Progenitor cell of endocrine pancreas (in vitro differentiated cells): ENCODE results near the gene PCDHAC2. TPM values are rescaled to one million over a fixed set of nuclear protein-coding genes. Genes with fewer than 3 reads are reported as not detected.

ENCODE experiments used
- DNase-seq: peaks from one replicate; pipeline ENCODE4 v3.0.0; 2021; ENCODE audit warnings: low spot score; ENCODE audit not compliant: unreplicated experiment
- H3K27ac Mint-ChIP-seq: 2 replicates; pipeline ENCODE4 v1.8.0; 2021; ENCODE audit warnings: mild to moderate bottlenecking, moderate library complexity, mixed read lengths
- H3K27me3 Mint-ChIP-seq: 2 replicates; pipeline ENCODE4 v1.8.0; 2021; ENCODE audit warnings: mixed read lengths
- H3K36me3 Mint-ChIP-seq: 2 replicates; pipeline ENCODE4 v1.8.0; 2022; ENCODE audit warnings: mixed read lengths; ENCODE audit not compliant: insufficient read depth
- H3K4me1 Mint-ChIP-seq: 2 replicates; pipeline ENCODE4 v1.8.0; 2021; ENCODE audit warnings: low read depth, mixed read lengths
- H3K4me3 Mint-ChIP-seq: 2 replicates; pipeline ENCODE4 v1.8.0; 2021; ENCODE audit warnings: low read depth, mild to moderate bottlenecking, moderate library complexity, mixed read lengths
- H3K9me3 Mint-ChIP-seq: 2 replicates; pipeline ENCODE4 v1.8.0; 2021; ENCODE audit warnings: low read depth, mixed read lengths
- CTCF ChIP-seq: fragments of 200-600 bp; sonication (generic); IDR thresholded peaks from one replicate; pipeline ENCODE4 v1.5.0; 2021; ENCODE audit warnings: antibody characterized with exemption, mild to moderate bottlenecking; ENCODE audit not compliant: unreplicated experiment
- total RNA-seq: library from RNA; stranded (reverse); gene quantifications from 2 replicates; pipeline ENCODE4 v1.2.1, GENCODE V29; 2021

PCDHAC2 gene
- total RNA-seq, 1 donor from 2014 or later, result 1.9 TPM

DNA sequence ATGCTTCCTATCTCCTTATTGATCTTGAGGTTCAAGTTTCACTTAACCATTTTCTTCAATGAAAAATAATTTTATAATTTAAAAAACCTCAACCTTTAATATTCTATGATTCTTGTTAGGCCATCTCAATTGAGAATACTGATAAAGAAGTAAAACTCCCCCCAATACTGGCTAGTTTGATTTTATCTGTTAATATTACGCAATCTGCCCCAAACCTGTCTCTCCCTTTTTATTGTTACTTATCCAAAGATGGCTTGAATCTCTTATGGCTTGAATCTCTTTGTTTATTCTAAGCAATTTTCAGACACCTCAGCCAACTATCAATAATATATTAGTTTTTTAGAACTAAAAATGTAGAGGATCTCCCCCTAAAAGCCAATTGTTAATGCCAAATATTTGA, 4.1 kb upstream of the PCDHAC2 start:
- Mint-ChIP-seq H3K9me3 (no peaks in the 10 kb centered on the region), H3K4me1 (peaks cover 5% of the 10 kb centered on the region), H3K27me3 (peaks cover 24% of the 10 kb centered on the region), H3K27ac (no peak overlapping the region), H3K4me3 (no peak overlapping the region), H3K36me3 (no peaks in the 10 kb centered on the region)
- no peak for TF ChIP-seq CTCF
- DNase-seq, result no peak

DNA sequence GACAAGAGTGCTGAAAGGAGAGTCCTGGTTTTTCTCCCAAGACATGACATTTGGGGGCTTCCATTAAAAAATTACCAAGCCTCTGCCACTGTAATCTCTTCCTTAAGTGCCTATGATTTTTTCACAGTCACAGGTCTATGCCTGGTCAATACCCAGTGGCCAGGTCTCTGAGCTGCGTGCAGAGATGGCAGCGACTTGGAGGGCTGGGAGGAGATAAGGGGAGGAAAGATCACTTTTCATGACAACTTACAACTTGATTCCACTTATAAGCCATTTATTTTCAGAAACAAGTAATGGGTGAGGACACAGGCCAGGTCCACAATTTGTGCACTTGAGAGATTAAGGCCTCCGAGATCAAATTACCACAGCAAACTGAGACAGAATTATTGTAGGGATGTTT, 1.9 kb upstream of the PCDHAC2 start:
- no peak overlapping the region for H3K4me3 Mint-ChIP-seq
- no peak overlapping the region for H3K27ac Mint-ChIP-seq
- H3K9me3 Mint-ChIP-seq, result no peaks in the 10 kb centered on the region
- TF ChIP-seq CTCF, result no peak
- peaks cover 5% of the 10 kb centered on the region for H3K4me1 Mint-ChIP-seq
- H3K27me3 Mint-ChIP-seq, result peaks cover 36% of the 10 kb centered on the region
- DNase-seq, result no peak
- H3K36me3 Mint-ChIP-seq, result peaks cover 3% of the 10 kb centered on the region

DNA sequence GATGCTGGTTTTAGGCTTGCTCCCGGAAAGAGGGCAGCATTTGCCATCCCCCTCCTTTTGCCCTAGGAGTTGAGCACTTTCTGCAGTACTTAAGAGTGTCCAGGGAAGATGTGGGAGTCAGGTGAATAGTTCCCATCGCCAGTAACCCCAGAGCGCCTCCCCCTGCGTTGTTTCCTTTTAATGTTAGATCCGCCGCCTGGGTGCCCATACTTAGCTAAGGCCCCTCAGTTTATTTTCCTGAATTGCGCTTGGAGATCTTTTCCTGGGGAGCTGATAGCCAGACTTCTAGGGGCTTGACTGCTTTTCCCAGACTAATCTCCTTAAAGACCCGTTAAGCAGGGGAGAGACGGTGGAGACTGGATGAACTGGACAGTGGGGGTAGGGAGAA, 377 bp upstream of the PCDHAC2 start:
- H3K4me1 Mint-ChIP-seq, result peaks cover 5% of the 10 kb centered on the region
- peak overlapping the region; percentile 22 for H3K27ac Mint-ChIP-seq
- peaks cover 36% of the 10 kb centered on the region for H3K27me3 Mint-ChIP-seq
- H3K36me3 Mint-ChIP-seq, result peaks cover 3% of the 10 kb centered on the region
- TF ChIP-seq CTCF, result no peak
- H3K4me3 Mint-ChIP-seq, result peak overlapping the region; percentile 80
- H3K9me3 Mint-ChIP-seq, result no peaks in the 10 kb centered on the region
- no peak for DNase-seq

- no peak for DNase-seq
- Mint-ChIP-seq H3K27me3 (peaks cover 36% of the 10 kb centered on the region), H3K4me3 (peak overlapping the region; percentile 74), H3K9me3 (no peaks in the 10 kb centered on the region), H3K36me3 (peaks cover 3% of the 10 kb centered on the region), H3K4me1 (peaks cover 5% of the 10 kb centered on the region), H3K27ac (no peak overlapping the region)
- TF ChIP-seq CTCF, result no peak
These were observed 1.1 kb downstream of the PCDHAC2 start for GRCh38 chr5:140967226-140967893.

DNA sequence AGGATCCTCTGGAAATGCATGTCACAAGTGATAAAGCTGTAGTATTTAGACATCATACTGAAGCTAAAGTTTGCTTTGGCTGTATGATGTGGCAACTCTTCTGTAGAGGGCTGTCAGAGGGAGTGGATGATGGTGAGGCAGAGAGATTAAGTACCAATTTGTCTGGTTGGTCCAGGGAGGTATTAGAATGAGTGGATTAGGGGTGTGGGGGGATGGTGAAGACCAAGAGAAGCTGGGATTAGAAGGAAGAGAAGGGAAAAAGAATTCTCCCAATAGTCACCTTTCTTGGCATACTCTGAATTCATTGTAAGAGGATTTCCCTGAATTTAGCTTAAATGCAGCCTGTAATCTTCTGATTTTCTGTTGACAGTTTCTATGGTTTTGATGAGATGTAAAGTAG, 3.6 kb downstream of the PCDHAC2 start:
- H3K4me1 Mint-ChIP-seq, result peaks cover 5% of the 10 kb centered on the region
- peaks cover 26% of the 10 kb centered on the region for H3K27me3 Mint-ChIP-seq
- H3K9me3 Mint-ChIP-seq, result no peaks in the 10 kb centered on the region
- H3K4me3 Mint-ChIP-seq, result no peak overlapping the region
- no peak overlapping the region for H3K27ac Mint-ChIP-seq
- DNase-seq, result no peak
- no peak for TF ChIP-seq CTCF
- peaks cover 3% of the 10 kb centered on the region for H3K36me3 Mint-ChIP-seq
